Lung (tissue), 12 donors: Measurements from ENCODE around the gene PTPRT. TPM values are rescaled to one million over a fixed set of nuclear protein-coding genes. Genes with fewer than 3 reads are reported as not detected.

Source experiments
- ATAC-seq: fragments of 200-7000 bp; cut with Tn5 transposase; one replicate; pipeline ENCODE4 v1.9.1; 2020; ENCODE audit warnings: moderate number of reproducible peaks; ENCODE audit not compliant: insufficient read depth, low FRiP score
- DNase-seq, 3 donors: peaks; one replicate each; pipeline ENCODE4 v3.0.0-alpha.2; 2013 to 2017
- H3K27ac ChIP-seq, 2 donors: one replicate each; pipeline ENCODE4 v1.5.1; 2013; ENCODE audit warnings: mild to moderate bottlenecking in 2 of 2, moderate library complexity in 2 of 2, control low read depth in 1 of 2, inconsistent platforms in 1 of 2, low read depth in 1 of 2, low read length in 1 of 2
- H3K27me3 ChIP-seq, 3 donors: one replicate each; pipeline ENCODE4 v1.5.1; 2013; ENCODE audit warnings: low read length in 2 of 3; ENCODE audit not compliant: control insufficient read depth in 3 of 3, insufficient read depth in 3 of 3
- H3K36me3 ChIP-seq, 4 donors: one replicate each; pipeline ENCODE4 v1.5.1; 2013; ENCODE audit warnings: low read length in 4 of 4, mild to moderate bottlenecking in 1 of 4, moderate library complexity in 1 of 4; ENCODE audit not compliant: control insufficient read depth in 4 of 4, insufficient read depth in 4 of 4
- H3K4me1 ChIP-seq, 5 donors: one replicate each; pipeline ENCODE4 v1.5.1; 2013; ENCODE audit warnings: low read length in 5 of 5, mild to moderate bottlenecking in 2 of 5, moderate library complexity in 1 of 5; ENCODE audit not compliant: control insufficient read depth in 5 of 5, insufficient read depth in 5 of 5
- H3K4me3 ChIP-seq: one replicate; pipeline ENCODE4 v1.5.1; 2013; ENCODE audit warnings: mild to moderate bottlenecking, control low read depth, moderate library complexity
- H3K9ac ChIP-seq, 2 donors: one replicate each; pipeline ENCODE4 v1.5.1; 2013; ENCODE audit warnings: low read length in 2 of 2, control low read depth in 1 of 2; ENCODE audit not compliant: insufficient read depth in 1 of 2
- H3K9me3 ChIP-seq, 4 donors: one replicate each; pipeline ENCODE4 v1.5.1; 2013; ENCODE audit warnings: low read length in 3 of 4, mild to moderate bottlenecking in 1 of 4, moderate library complexity in 1 of 4; ENCODE audit not compliant: control insufficient read depth in 4 of 4, insufficient read depth in 3 of 4
- CTCF ChIP-seq: IDR thresholded peaks from 2 replicates; pipeline ENCODE4 v1.5.1; 2012; ENCODE audit warnings: mild to moderate bottlenecking; ENCODE audit errors: control extremely low read depth, extremely low read depth
- WGBS, 2 donors: extraction: QIAGEN DNeasy Blood & Tissue Kit; methylation state at CpG; one replicate each; pipeline ENCODE4 v1.1.7; 2013; 5-methylcytosine and 5-hydroxymethylcytosine counted together
- polyA plus RNA-seq, 2 donors: library from polyadenylated mRNA; stranded (reverse); fragments of 200-250 nt; gene quantifications; one replicate each; pipeline ENCODE4 v1.2.1, GENCODE V29; 2013
- total RNA-seq, 2 donors: library from RNA; depleted of rRNA in 1 of 2; stranded (reverse); fragments of >200 nt in 1 of 2; gene quantifications; one replicate each; pipeline ENCODE4 v1.2.1, GENCODE V29; 2014 to 2021
- donor health status: control.
- donor health status: control.
- donor health status: Bipolar disorder and iron deficiency.
- donor health status: healthy.
- donor health status: DM: yes; HTN: yes; CAD: no.

Gene PTPRT
- total and polyA plus RNA-seq, 4 donors = 0.37 to 13.8 (median 6.1) TPM

- no peaks in the 10 kb centered on the region for H3K4me1 ChIP-seq
Measured at GRCh38 chr20:42565235-42565995, 624.3 kb downstream of the PTPRT start.

GRCh38 chr20:42559665-42560064 is 630.0 kb downstream of the PTPRT start:
- Histone ChIP-seq H3K4me3 (no peak overlapping the region), H3K27me3 (no peaks in the 10 kb centered on the region), H3K36me3 (no peaks in the 10 kb centered on the region), H3K4me1 (no peaks in the 10 kb centered on the region), H3K27ac (no peak overlapping the region), H3K9ac (no peak overlapping the region), H3K9me3 (peaks cover 0 to 7% (median 0%) of the 10 kb centered on the region in 4 donors)
- no peak for ATAC-seq
- DNase-seq = no peak
- TF ChIP-seq CTCF = no peak
- 90 to 92% methylated on average over 4 of the region's 4 CpGs for WGBS, 2 donors

More at GRCh38 chr20:42565235-42565995, 624.3 kb downstream of the PTPRT start:
- Histone ChIP-seq H3K36me3 (no peaks in the 10 kb centered on the region), H3K27ac (no peak overlapping the region), H3K4me3 (no peak overlapping the region), H3K9me3 (peaks cover 0 to 7% (median 0%) of the 10 kb centered on the region in 4 donors), H3K27me3 (no peaks in the 10 kb centered on the region), H3K9ac (no peak overlapping the region)
- TF ChIP-seq CTCF = no peak
- DNase-seq = no peak
- WGBS, 2 donors = 67 to 74% methylated on average over 9 of the region's 9 CpGs
- ATAC-seq = no peak

- Histone ChIP-seq H3K27me3 (peaks cover 0 to 2% (median 0%) of the 10 kb centered on the region in 3 donors), H3K9me3 (peaks cover 0 to 5% (median 0%) of the 10 kb centered on the region in 4 donors), H3K27ac (no peak overlapping the region), H3K36me3 (no peaks in the 10 kb centered on the region), H3K4me1 (no peaks in the 10 kb centered on the region), H3K4me3 (no peak overlapping the region), H3K9ac (no peak overlapping the region)
- no peak for DNase-seq
- WGBS, 2 donors = 80 to 82% methylated on average over 2 of the region's 2 CpGs
- no peak for ATAC-seq
- TF ChIP-seq CTCF = no peak
Measured at GRCh38 chr20:42556575-42556974, 633.1 kb downstream of the PTPRT start.

GRCh38 chr20:42553374-42553773 is 636.3 kb downstream of the PTPRT start:
- Histone ChIP-seq H3K9me3 (no peaks in the 10 kb centered on the region), H3K27ac (no peak overlapping the region), H3K4me3 (no peak overlapping the region), H3K36me3 (no peaks in the 10 kb centered on the region), H3K27me3 (peaks cover 0 to 4% (median 2%) of the 10 kb centered on the region in 3 donors), H3K4me1 (no peaks in the 10 kb centered on the region), H3K9ac (no peak overlapping the region)
- ATAC-seq = no peak
- DNase-seq = no peak
- 44 to 77% methylated on average over 2 of the region's 2 CpGs for WGBS, 2 donors
- no peak for TF ChIP-seq CTCF
